Transverse colon (tissue), 4 donors: ENCODE measurements around the gene MX2. TPM values are rescaled to one million over a fixed set of nuclear protein-coding genes. Genes with fewer than 3 reads are reported as not detected.

Experiments
- DNase-seq: peaks from one replicate; pipeline ENCODE4 v3.0.0-alpha.2; 2019
- H3K27ac ChIP-seq, 4 donors: fragments of 200-600 bp; sonication (generic); 2 replicates each; pipeline ENCODE4 v1.5.1; 2016 to 2018; ENCODE audit warnings: inconsistent platforms in 4 of 4
- H3K27me3 ChIP-seq: fragments of 200-600 bp; sonication (generic); 2 replicates; pipeline ENCODE4 v1.5.1; 2017; ENCODE audit warnings: inconsistent platforms
- H3K36me3 ChIP-seq, 4 donors: fragments of 200-600 bp; sonication (generic); 2 replicates each; pipeline ENCODE4 v1.5.1; 2017 to 2019; ENCODE audit warnings: inconsistent platforms in 4 of 4
- H3K4me1 ChIP-seq, 4 donors: fragments of 200-600 bp; sonication (generic); 2 replicates each; pipeline ENCODE4 v1.5.1; 2017 to 2020; ENCODE audit warnings: inconsistent platforms in 4 of 4
- H3K4me3 ChIP-seq, 4 donors: fragments of 200-600 bp; sonication (generic); 1 replicate in 1 of 4; 2 replicates in 3 of 4; pipeline versions ENCODE4 v1.5.1 to v1.6.1; 2017 to 2019; ENCODE audit warnings: inconsistent platforms in 4 of 4
- H3K9me3 ChIP-seq, 2 donors: fragments of 200-600 bp; sonication (generic); 2 replicates each; pipeline ENCODE4 v1.5.1; 2017 to 2019; ENCODE audit warnings: inconsistent platforms in 2 of 2
- CTCF ChIP-seq, 5 experiments: fragments of 200-600 bp in 3 of 5; fragments of 450-650 bp in 2 of 5; sonication (generic) in 3 of 5; IDR thresholded peaks; 1 replicate in 2 of 5; 2 replicates in 3 of 5; pipeline ENCODE4 v1.5.1; 2016 to 2017; ENCODE audit warnings: antibody characterized with exemption in 5 of 5, inconsistent platforms in 3 of 5, mild to moderate bottlenecking in 2 of 5, moderate library complexity in 1 of 5
- EP300 ChIP-seq: sonication (generic); formaldehyde crosslinking; IDR thresholded peaks from one replicate; pipeline ENCODE4 v1.6.1; 2017; ENCODE audit warnings: antibody characterized with exemption, low read depth
- POLR2A ChIP-seq: fragments of 450-650 bp; IDR thresholded peaks from one replicate; pipeline ENCODE4 v1.6.1; 2016; ENCODE audit warnings: antibody characterized with exemption, mild to moderate bottlenecking, moderate library complexity
- POLR2AphosphoS5 ChIP-seq, 3 donors: sonication (generic); formaldehyde crosslinking; IDR thresholded peaks; one replicate each; pipeline ENCODE4 v1.6.1; 2016; ENCODE audit warnings: antibody characterized with exemption in 3 of 3
- WGBS, 2 donors: methylation state at CpG; one replicate each; pipeline ENCODE4 v1.1.5; 2018; ENCODE audit warnings: low coverage in 1 of 2; 5-methylcytosine and 5-hydroxymethylcytosine counted together
- in situ Hi-C, 4 donors: fragments of 200-750 bp; cut with MboI; loops; one replicate each; pipeline versions ENCODE4 v1.15.0 to v1.15.1; 2017; ENCODE audit warnings: low sequenced_read_pairs in 3 of 4, low pct_ligation_motif_present in 1 of 4, low pct_unique_long_range_greater_than_20kb in 1 of 4
- intact Hi-C: fragments of 100-400 bp; cut with DNase I; formaldehyde crosslinking; loops from one replicate; pipeline ENCODE4 v1.15.1; 2023; ENCODE audit warnings: low total_unique reads
- total RNA-seq, 4 donors: library from RNA; depleted of rRNA; stranded (reverse); fragments of >200 nt; gene quantifications; one replicate each; pipeline ENCODE4 v1.1.0, GENCODE V29; 2016

MX2 gene
- total RNA-seq, 4 donors from 2014 or later: 3.4 to 16.9 (median 4.1) TPM

GRCh38 chr21:41348434-41348833 is 13.4 kb upstream of the MX2 start:
- no peak overlapping the region for H3K27ac ChIP-seq
- no peak for DNase-seq
- H3K4me3 ChIP-seq: no peak overlapping the region
- H3K4me1 ChIP-seq: no peaks in the 10 kb centered on the region
- intact Hi-C loops (no loop called here), in situ Hi-C loops (no loop called here)
- H3K9me3 ChIP-seq: no peaks in the 10 kb centered on the region
- WGBS, 2 donors: 70 to 75% methylated on average over 2 to 6 of the region's 6 CpGs
- H3K36me3 ChIP-seq: no peaks in the 10 kb centered on the region
- H3K27me3 ChIP-seq: peaks cover 3% of the 10 kb centered on the region
- no peak for TF ChIP-seq POLR2A
- TF ChIP-seq CTCF (IDR thresholded peaks at IDR 0.05): no peak
- TF ChIP-seq POLR2AphosphoS5 (IDR thresholded peaks at IDR 0.05): no peak
- TF ChIP-seq EP300: no peak

- intact Hi-C loops: no loop called here
- WGBS, 2 donors: 81% methylated on average over 7 of the region's 7 CpGs; no CpG with 5 or more reads in 1 of the 2 donors
- no peaks in the 10 kb centered on the region for H3K9me3 ChIP-seq
These were observed 12.7 kb upstream of the MX2 start for GRCh38 chr21:41349126-41349525.

GRCh38 chr21:41349619-41350390 is 12.0 kb upstream of the MX2 start:
- Histone ChIP-seq H3K27ac (no peak overlapping the region), H3K27me3 (peaks cover 3% of the 10 kb centered on the region), H3K4me3 (no peak overlapping the region), H3K9me3 (no peaks in the 10 kb centered on the region), H3K4me1 (no peaks in the 10 kb centered on the region), H3K36me3 (no peaks in the 10 kb centered on the region)
- WGBS, 2 donors: 87 to 89% methylated on average over 8 to 19 of the region's 19 CpGs
- no peak for DNase-seq
- TF ChIP-seq POLR2A: no peak
- TF ChIP-seq EP300: no peak
- TF ChIP-seq CTCF (IDR thresholded peaks at IDR 0.05): no peak
- no peak for TF ChIP-seq POLR2AphosphoS5 (IDR thresholded peaks at IDR 0.05)
- intact Hi-C loops: no loop called here
- in situ Hi-C loops: no loop called here

More at GRCh38 chr21:41349126-41349525, 12.7 kb upstream of the MX2 start:
- DNase-seq: no peak
- TF ChIP-seq POLR2A (no peak), POLR2AphosphoS5 (IDR thresholded peaks at IDR 0.05) (no peak), CTCF (IDR thresholded peaks at IDR 0.05) (no peak), EP300 (no peak)
- peaks cover 3% of the 10 kb centered on the region for H3K27me3 ChIP-seq
- H3K4me3 ChIP-seq: no peak overlapping the region
- H3K36me3 ChIP-seq: no peaks in the 10 kb centered on the region
- no peak overlapping the region for H3K27ac ChIP-seq
- no peaks in the 10 kb centered on the region for H3K4me1 ChIP-seq
- in situ Hi-C loops: no loop called here

GRCh38 chr21:41350436-41351155 is 11.2 kb upstream of the MX2 start:
- WGBS, 2 donors: 87 to 94% methylated on average over 5 to 16 of the region's 16 CpGs
- TF ChIP-seq EP300: no peak
- no peak for TF ChIP-seq CTCF (IDR thresholded peaks at IDR 0.05)
- TF ChIP-seq POLR2A: no peak
- TF ChIP-seq POLR2AphosphoS5 (IDR thresholded peaks at IDR 0.05): no peak
- no peaks in the 10 kb centered on the region for H3K4me1 ChIP-seq
- no peaks in the 10 kb centered on the region for H3K9me3 ChIP-seq
- no peaks in the 10 kb centered on the region for H3K36me3 ChIP-seq
- peaks cover 3% of the 10 kb centered on the region for H3K27me3 ChIP-seq
- H3K4me3 ChIP-seq: no peak overlapping the region
- in situ Hi-C loops (no loop called here), intact Hi-C loops (no loop called here)
- H3K27ac ChIP-seq: no peak overlapping the region
- DNase-seq: no peak
